SK-N-SH (cell line): ENCODE data around the gene LATS2. TPM values are rescaled to one million over a fixed set of nuclear protein-coding genes. Genes with fewer than 3 reads are reported as not detected.

ENCODE experiments used
- CTCF ChIA-PET: fragments of 300-600, 350-600 bp; formaldehyde crosslinking; extraction: SDS; loops from one replicate; lab custom pipeline; 2021; lab: Yijun Ruan, JAX
- POLR2A ChIA-PET: fragments of 350-600 bp; sonication (Branson Sonifier 250); formaldehyde crosslinking; extraction: SDS; loops from one replicate; lab custom pipeline; 2020; ENCODE audit warnings: antibody characterized with exemption, inconsistent platforms; lab: Yijun Ruan, JAX
- DNase-seq: peaks from one replicate; pipeline ENCODE4 v3.0.0; 2012
- H2AFZ ChIP-seq: fragments of 200-600 bp; sonication (generic); 2 replicates; pipeline ENCODE4 v1.8.1; 2016; ENCODE audit warnings: antibody characterized with exemption, mild to moderate bottlenecking, low read depth
- H3F3A ChIP-seq: fragments of 200-600 bp; sonication (generic); replicated peaks from 2 replicates; pipeline ENCODE3; 2016; ENCODE audit warnings: antibody characterized with exemption, mild to moderate bottlenecking; ENCODE audit not compliant: insufficient read depth
- H3K27ac ChIP-seq, 2 experiments: fragments of 200-500 bp in 1 of 2; fragments of 200-600 bp in 1 of 2; sonication (Bioruptor generic) in 1 of 2; sonication (generic), shearing (Covaris generic) in 1 of 2; 2 replicates each; pipeline versions ENCODE4 v1.5.1 to v1.6.1; 2014 to 2016; ENCODE audit warnings: low read depth in 2 of 2, inconsistent platforms in 1 of 2, low read length in 1 of 2, mild to moderate bottlenecking in 1 of 2, mixed read lengths in 1 of 2
- H3K27me3 ChIP-seq: fragments of 200-600 bp; sonication (generic), shearing (Covaris generic); 2 replicates; pipeline ENCODE4 v1.6.1; 2016; ENCODE audit warnings: mixed run types; ENCODE audit not compliant: insufficient read depth
- H3K36me3 ChIP-seq, 2 experiments: fragments of 200-500 bp in 1 of 2; fragments of 200-600 bp in 1 of 2; sonication (Bioruptor generic) in 1 of 2; sonication (generic) in 1 of 2; replicated peaks in 1 of 2; 2 replicates each; pipeline versions ENCODE3 to v1.5.1; 2014 to 2016; ENCODE audit warnings: low read length in 1 of 2, mild to moderate bottlenecking in 1 of 2; ENCODE audit not compliant: insufficient read depth in 2 of 2, control insufficient read depth in 1 of 2
- H3K4me1 ChIP-seq, 2 experiments: fragments of 200-500 bp in 1 of 2; fragments of 200-600 bp in 1 of 2; sonication (Bioruptor generic) in 1 of 2; sonication (generic), shearing (Covaris generic) in 1 of 2; 2 replicates each; pipeline versions ENCODE4 v1.5.1 to v1.6.1; 2014 to 2016; ENCODE audit warnings: low read depth in 1 of 2, low read length in 1 of 2, mixed run types in 1 of 2; ENCODE audit not compliant: insufficient read depth in 2 of 2, control insufficient read depth in 1 of 2
- H3K4me2 ChIP-seq: fragments of 200-600 bp; sonication (generic), shearing (Covaris generic); 2 replicates; pipeline ENCODE4 v1.6.1; 2017; ENCODE audit warnings: mixed run types
- H3K4me3 ChIP-seq, 2 experiments: fragments of 200-500 bp in 1 of 2; fragments of 200-600 bp in 1 of 2; sonication (Bioruptor generic) in 1 of 2; sonication (generic), shearing (Covaris generic) in 1 of 2; 2 replicates each; pipeline versions ENCODE4 v1.5.1 to v1.8.1; 2014 to 2016; ENCODE audit warnings: low read depth in 2 of 2, inconsistent platforms in 1 of 2, low read length in 1 of 2, mild to moderate bottlenecking in 1 of 2, mixed read lengths in 1 of 2, moderate library complexity in 1 of 2
- H3K79me2 ChIP-seq: fragments of 200-600 bp; sonication (generic); 2 replicates; pipeline ENCODE4 v1.8.1; 2017; ENCODE audit warnings: mild to moderate bottlenecking; ENCODE audit not compliant: insufficient read depth
- H3K9ac ChIP-seq: fragments of 200-600 bp; sonication (generic); 2 replicates; pipeline ENCODE4 v1.6.1; 2017; ENCODE audit warnings: mixed run types
- H3K9me2 ChIP-seq: fragments of 200-600 bp; sonication (generic); 2 replicates; pipeline ENCODE4 v1.6.1; 2017; ENCODE audit warnings: mixed run types
- H3K9me3 ChIP-seq: fragments of 200-600 bp; sonication (generic); 2 replicates; pipeline ENCODE4 v1.6.1; 2017; ENCODE audit warnings: mixed run types, mild to moderate bottlenecking, moderate library complexity
- H4K20me1 ChIP-seq: fragments of 200-600 bp; sonication (generic); 2 replicates; pipeline ENCODE4 v1.6.1; 2017; ENCODE audit warnings: mild to moderate bottlenecking, mixed run types; ENCODE audit not compliant: insufficient read depth
- CHD2 ChIP-seq: fragments of 150-350 bp; IDR thresholded peaks from 2 replicates; pipeline ENCODE4 v1.6.1; 2018; ENCODE audit warnings: low read length; ENCODE audit not compliant: partially characterized antibody
- ELF1 ChIP-seq: IDR thresholded peaks from 2 replicates; pipeline ENCODE4 v1.4.0; 2012
- EZH2phosphoT487 ChIP-seq: fragments of 200-600 bp; sonication (generic); IDR thresholded peaks from 2 replicates; pipeline ENCODE4 v1.6.1; 2017; ENCODE audit warnings: low read depth, mixed run types, mild to moderate bottlenecking, antibody characterized with exemption, moderate library complexity, borderline replicate concordance
- FOXJ3 ChIP-seq: sonication (generic); formaldehyde crosslinking; IDR thresholded peaks from 2 replicates; pipeline ENCODE4 v1.5.1; 2020; ENCODE audit warnings: mild to moderate bottlenecking, missing genetic modification reagents
- FOXM1 ChIP-seq: IDR thresholded peaks from 2 replicates; pipeline ENCODE4 v1.4.0; 2012; ENCODE audit warnings: low read depth, mild to moderate bottlenecking
- GABPA ChIP-seq: IDR thresholded peaks from 2 replicates; pipeline ENCODE4 v1.4.0; 2012; ENCODE audit warnings: low read depth, mild to moderate bottlenecking
- GATA2 ChIP-seq: sonication (generic); formaldehyde crosslinking; IDR thresholded peaks from 2 replicates; pipeline ENCODE4 v1.5.0; 2020; ENCODE audit warnings: mild to moderate bottlenecking, missing genetic modification reagents
- JUND ChIP-seq: IDR thresholded peaks from 2 replicates; pipeline ENCODE4 v1.4.0; 2012
- MEF2A ChIP-seq: IDR thresholded peaks from 2 replicates; pipeline ENCODE4 v1.4.0; 2012; ENCODE audit warnings: low read depth, borderline replicate concordance
- NFIC ChIP-seq: IDR thresholded peaks from 2 replicates; pipeline ENCODE4 v1.4.0; 2012; ENCODE audit warnings: borderline replicate concordance
- POLR2AphosphoS5 ChIP-seq: IDR thresholded peaks from 2 replicates; pipeline ENCODE4 v1.6.1; 2012; ENCODE audit warnings: low read depth, low read length
- RAD21 ChIP-seq: IDR thresholded peaks from 2 replicates; pipeline ENCODE4 v1.6.1; 2012; ENCODE audit warnings: mild to moderate bottlenecking, low read length
- RCOR1 ChIP-seq: fragments of 150-350 bp; IDR thresholded peaks from 2 replicates; pipeline ENCODE4 v1.6.1; 2017; ENCODE audit warnings: antibody characterized with exemption, low read length
- RXRA ChIP-seq: IDR thresholded peaks from 2 replicates; pipeline ENCODE4 v1.4.0; 2012; ENCODE audit warnings: low read depth, mild to moderate bottlenecking, borderline replicate concordance
- TCF12 ChIP-seq: IDR thresholded peaks from 2 replicates; pipeline ENCODE4 v1.4.0; 2012
- TEAD4 ChIP-seq: IDR thresholded peaks from 2 replicates; pipeline ENCODE4 v1.4.0; 2012; ENCODE audit warnings: mild to moderate bottlenecking, borderline replicate concordance; ENCODE audit not compliant: insufficient read depth
- YY1 ChIP-seq: IDR thresholded peaks from 2 replicates; pipeline ENCODE4 v1.4.0; 2012; ENCODE audit warnings: low read depth, mild to moderate bottlenecking
- WGBS: methylation state at CpG from one replicate; pipeline ENCODE4 v1.1.6; 2017; ENCODE audit warnings: low lambda C conversion rate; 5-methylcytosine and 5-hydroxymethylcytosine counted together
- polyA plus RNA-seq, 3 experiments: library from polyadenylated mRNA; depleted of rRNA; stranded (reverse); fragments of >200 nt; gene quantifications; 2 replicates each; pipeline ENCODE4 v1.2.3, GENCODE V29; 2012
- TF ChIP-seq, protein P1 (sequence below): IDR thresholded peaks from 2 replicates; pipeline ENCODE4 v1.4.0; 2012; ENCODE audit warnings: low read depth
- TF ChIP-seq, protein P2 (sequence below): IDR thresholded peaks from 2 replicates; pipeline ENCODE4; 2012
- TF ChIP-seq, protein P3 (sequence below): IDR thresholded peaks from 2 replicates; pipeline ENCODE4 v1.4.0; 2012; ENCODE audit warnings: low read depth, borderline replicate concordance
- TF ChIP-seq, protein P4 (sequence below): fragments of 200-600 bp; sonication (generic); IDR thresholded peaks from 2 replicates; pipeline ENCODE4 v1.6.1; 2017; ENCODE audit warnings: antibody characterized with exemption, mild to moderate bottlenecking, moderate library complexity
- TF ChIP-seq, protein P5 (sequence below): IDR thresholded peaks from 2 replicates; pipeline ENCODE4 v1.4.0; 2012; ENCODE audit warnings: low read depth, borderline replicate concordance

LATS2 gene
- polyA plus RNA-seq, 1 of the 3 experiments (the other 2 are of a cell fraction), result 19.6 TPM

DNA sequence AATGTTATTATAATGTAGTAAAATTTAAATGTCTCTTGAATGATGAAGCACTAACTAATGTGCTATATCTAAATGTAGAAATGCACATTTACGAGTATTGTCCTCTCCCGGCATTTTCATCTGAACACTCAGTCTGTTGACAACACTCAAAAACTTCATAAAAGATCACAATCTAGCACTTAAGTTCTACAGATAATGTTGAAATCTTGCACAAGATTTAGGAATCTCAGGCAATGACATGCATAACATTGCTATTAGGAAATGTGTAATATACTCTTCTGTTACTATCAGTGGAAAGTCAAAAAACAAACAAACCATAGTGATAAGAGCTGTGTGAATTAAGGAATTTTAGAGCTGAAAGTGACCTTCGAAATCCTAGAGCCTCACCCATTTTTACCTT lies 121.3 kb downstream of the LATS2 start:
- no peaks in the 10 kb centered on the region for H3F3A ChIP-seq
- ChIA-PET POLR2A (interaction anchor here (0.6 kb wide), 1 partner anchor 37 kb away, joined by 3 read pairs; the partner anchor contains the start of gene XPO4), CTCF (interaction anchor here (0.8 kb wide), 1 partner anchor 112 kb away, joined by 3 read pairs; no protein-coding TSS in a partner anchor)
- TF ChIP-seq JUND (no peak), TCF12 (no peak), MEF2A (no peak), CHD2 (no peak), POLR2AphosphoS5 (no peak), NFIC (no peak), GABPA (no peak), RXRA (no peak)
- TF ChIP-seq, protein P1, sequence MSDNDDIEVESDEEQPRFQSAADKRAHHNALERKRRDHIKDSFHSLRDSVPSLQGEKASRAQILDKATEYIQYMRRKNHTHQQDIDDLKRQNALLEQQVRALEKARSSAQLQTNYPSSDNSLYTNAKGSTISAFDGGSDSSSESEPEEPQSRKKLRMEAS, result no peak
- TF ChIP-seq, protein P2, sequence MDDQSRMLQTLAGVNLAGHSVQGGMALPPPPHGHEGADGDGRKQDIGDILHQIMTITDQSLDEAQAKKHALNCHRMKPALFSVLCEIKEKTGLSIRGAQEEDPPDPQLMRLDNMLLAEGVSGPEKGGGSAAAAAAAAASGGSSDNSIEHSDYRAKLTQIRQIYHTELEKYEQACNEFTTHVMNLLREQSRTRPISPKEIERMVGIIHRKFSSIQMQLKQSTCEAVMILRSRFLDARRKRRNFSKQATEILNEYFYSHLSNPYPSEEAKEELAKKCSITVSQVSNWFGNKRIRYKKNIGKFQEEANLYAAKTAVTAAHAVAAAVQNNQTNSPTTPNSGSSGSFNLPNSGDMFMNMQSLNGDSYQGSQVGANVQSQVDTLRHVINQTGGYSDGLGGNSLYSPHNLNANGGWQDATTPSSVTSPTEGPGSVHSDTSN, result no peak
- TF ChIP-seq, protein P3, sequence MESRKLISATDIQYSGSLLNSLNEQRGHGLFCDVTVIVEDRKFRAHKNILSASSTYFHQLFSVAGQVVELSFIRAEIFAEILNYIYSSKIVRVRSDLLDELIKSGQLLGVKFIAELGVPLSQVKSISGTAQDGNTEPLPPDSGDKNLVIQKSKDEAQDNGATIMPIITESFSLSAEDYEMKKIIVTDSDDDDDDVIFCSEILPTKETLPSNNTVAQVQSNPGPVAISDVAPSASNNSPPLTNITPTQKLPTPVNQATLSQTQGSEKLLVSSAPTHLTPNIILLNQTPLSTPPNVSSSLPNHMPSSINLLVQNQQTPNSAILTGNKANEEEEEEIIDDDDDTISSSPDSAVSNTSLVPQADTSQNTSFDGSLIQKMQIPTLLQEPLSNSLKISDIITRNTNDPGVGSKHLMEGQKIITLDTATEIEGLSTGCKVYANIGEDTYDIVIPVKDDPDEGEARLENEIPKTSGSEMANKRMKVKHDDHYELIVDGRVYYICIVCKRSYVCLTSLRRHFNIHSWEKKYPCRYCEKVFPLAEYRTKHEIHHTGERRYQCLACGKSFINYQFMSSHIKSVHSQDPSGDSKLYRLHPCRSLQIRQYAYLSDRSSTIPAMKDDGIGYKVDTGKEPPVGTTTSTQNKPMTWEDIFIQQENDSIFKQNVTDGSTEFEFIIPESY, result no peak
- TF ChIP-seq, protein P4, sequence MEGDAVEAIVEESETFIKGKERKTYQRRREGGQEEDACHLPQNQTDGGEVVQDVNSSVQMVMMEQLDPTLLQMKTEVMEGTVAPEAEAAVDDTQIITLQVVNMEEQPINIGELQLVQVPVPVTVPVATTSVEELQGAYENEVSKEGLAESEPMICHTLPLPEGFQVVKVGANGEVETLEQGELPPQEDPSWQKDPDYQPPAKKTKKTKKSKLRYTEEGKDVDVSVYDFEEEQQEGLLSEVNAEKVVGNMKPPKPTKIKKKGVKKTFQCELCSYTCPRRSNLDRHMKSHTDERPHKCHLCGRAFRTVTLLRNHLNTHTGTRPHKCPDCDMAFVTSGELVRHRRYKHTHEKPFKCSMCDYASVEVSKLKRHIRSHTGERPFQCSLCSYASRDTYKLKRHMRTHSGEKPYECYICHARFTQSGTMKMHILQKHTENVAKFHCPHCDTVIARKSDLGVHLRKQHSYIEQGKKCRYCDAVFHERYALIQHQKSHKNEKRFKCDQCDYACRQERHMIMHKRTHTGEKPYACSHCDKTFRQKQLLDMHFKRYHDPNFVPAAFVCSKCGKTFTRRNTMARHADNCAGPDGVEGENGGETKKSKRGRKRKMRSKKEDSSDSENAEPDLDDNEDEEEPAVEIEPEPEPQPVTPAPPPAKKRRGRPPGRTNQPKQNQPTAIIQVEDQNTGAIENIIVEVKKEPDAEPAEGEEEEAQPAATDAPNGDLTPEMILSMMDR, result no peak
- H3K27ac ChIP-seq, result no peak overlapping the region
- no peak for DNase-seq
- no peaks in the 10 kb centered on the region for H3K9me2 ChIP-seq
- no peak overlapping the region for H2AFZ ChIP-seq
- H3K4me1 ChIP-seq, result no peaks in the 10 kb centered on the region
- no peaks in the 10 kb centered on the region for H4K20me1 ChIP-seq
- WGBS, result 57% methylated on average over 3 of the region's 3 CpGs
- no peaks in the 10 kb centered on the region for H3K36me3 ChIP-seq
- H3K4me2 ChIP-seq, result no peak overlapping the region
- no peaks in the 10 kb centered on the region for H3K79me2 ChIP-seq
- H3K4me3 ChIP-seq, result no peak overlapping the region
- H3K9ac ChIP-seq, result no peak overlapping the region
- no peaks in the 10 kb centered on the region for H3K9me3 ChIP-seq
- H3K27me3 ChIP-seq, result no peaks in the 10 kb centered on the region

DNA sequence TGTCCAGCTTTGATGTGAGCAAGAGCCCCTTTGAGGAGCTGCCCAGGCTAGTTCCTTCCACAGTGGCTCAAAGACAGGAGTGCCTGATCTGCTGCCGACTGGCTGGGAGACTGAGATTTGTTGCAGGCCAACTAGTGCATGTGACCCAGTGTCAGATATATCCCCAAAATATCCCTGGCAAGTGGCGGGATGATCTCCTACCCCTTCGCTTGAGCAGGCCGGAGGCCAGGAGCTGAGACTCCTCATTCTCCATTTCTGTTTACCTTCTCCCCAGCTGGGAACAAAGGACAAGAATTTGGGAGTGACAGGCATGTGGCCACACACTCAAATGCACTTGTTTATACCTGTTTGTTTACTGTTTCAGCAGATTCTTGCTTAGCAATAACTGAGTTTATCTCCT lies 121.7 kb downstream of the LATS2 start:
- Histone ChIP-seq H3K27me3 (no peaks in the 10 kb centered on the region), H3K79me2 (no peaks in the 10 kb centered on the region), H3F3A (no peaks in the 10 kb centered on the region), H3K27ac (no peak overlapping the region), H3K36me3 (no peaks in the 10 kb centered on the region), H3K4me3 (no peak overlapping the region), H2AFZ (0 out of 2 replicates have a peak overlapping the region, but pooled peaks have one; percentile 9), H3K4me2 (no peak overlapping the region), H3K9ac (no peak overlapping the region), H3K4me1 (no peaks in the 10 kb centered on the region), H3K9me3 (no peaks in the 10 kb centered on the region), H3K9me2 (no peaks in the 10 kb centered on the region), H4K20me1 (no peaks in the 10 kb centered on the region)
- ChIA-PET POLR2A (no interaction called here), CTCF (interaction anchor here (0.8 to 1.3 kb wide), 2 partner anchors 111 to 357 kb away, joined by 3 read pairs; no protein-coding TSS in a partner anchor)
- DNase-seq, result no peak
- WGBS, result 74% methylated on average over 3 of the region's 4 CpGs
- TF ChIP-seq TEAD4 (no peak), FOXM1 (no peak), GATA2 (CRISPR knock-in tag) (no peak), NFIC (no peak), EZH2phosphoT487 (no peak), ELF1 (no peak), YY1 (no peak), MEF2A (no peak), RAD21 (no peak), FOXJ3 (CRISPR knock-in tag) (no peak), RCOR1 (no peak)
- TF ChIP-seq, protein P2, result no peak
- TF ChIP-seq, protein P5, sequence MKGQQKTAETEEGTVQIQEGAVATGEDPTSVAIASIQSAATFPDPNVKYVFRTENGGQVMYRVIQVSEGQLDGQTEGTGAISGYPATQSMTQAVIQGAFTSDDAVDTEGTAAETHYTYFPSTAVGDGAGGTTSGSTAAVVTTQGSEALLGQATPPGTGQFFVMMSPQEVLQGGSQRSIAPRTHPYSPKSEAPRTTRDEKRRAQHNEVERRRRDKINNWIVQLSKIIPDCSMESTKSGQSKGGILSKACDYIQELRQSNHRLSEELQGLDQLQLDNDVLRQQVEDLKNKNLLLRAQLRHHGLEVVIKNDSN, result no peak
